Activated CD4-positive, alpha-beta T cell treated with anti-CD3 and anti-CD28 coated beads, Interleukin-2, amount 10 ng/mL, durations not matched to agents 24 days and 14 days (primary cell): ENCODE measurements around the gene DNAJC24. TPM values are rescaled to one million over a fixed set of nuclear protein-coding genes. Genes with fewer than 3 reads are reported as not detected.

Experiments
- DNase-seq: peaks from one replicate; pipeline ENCODE4 v3.0.0; 2022
- H3K27ac Mint-ChIP-seq: one replicate; pipeline ENCODE4 v1.8.0; 2022; ENCODE audit warnings: mild to moderate bottlenecking, mixed read lengths
- H3K27me3 Mint-ChIP-seq: one replicate; pipeline ENCODE4 v1.8.0; 2022; ENCODE audit warnings: mixed read lengths
- H3K36me3 Mint-ChIP-seq: one replicate; pipeline ENCODE4 v1.8.0; 2022; ENCODE audit warnings: low read depth, mild to moderate bottlenecking, mixed read lengths
- H3K4me1 Mint-ChIP-seq: one replicate; pipeline ENCODE4 v1.8.0; 2021; ENCODE audit warnings: mixed read lengths
- H3K4me3 Mint-ChIP-seq: one replicate; pipeline ENCODE4 v1.8.0; 2022; ENCODE audit warnings: mild to moderate bottlenecking, moderate library complexity, mixed read lengths
- H3K9me3 Mint-ChIP-seq: one replicate; pipeline ENCODE4 v1.8.0; 2021; ENCODE audit warnings: mixed read lengths
- intact Hi-C: fragments of 100-400 bp; cut with micrococcal nuclease; formaldehyde crosslinking; loops from one replicate; pipeline ENCODE4 v1.15.1; 2023
- total RNA-seq: library from RNA; stranded (reverse); gene quantifications from 2 replicates; pipeline ENCODE4 v1.2.3, GENCODE V29; 2022

Gene DNAJC24
- total RNA-seq, 1 donor from 2014 or later: 15.8 TPM

- H3K27me3 Mint-ChIP-seq: no peaks in the 10 kb centered on the region
- intact Hi-C loops: no loop called here
- peaks cover 2% of the 10 kb centered on the region for H3K36me3 Mint-ChIP-seq
- H3K9me3 Mint-ChIP-seq: no peaks in the 10 kb centered on the region
- no peak for DNase-seq
- no peak overlapping the region for H3K27ac Mint-ChIP-seq
- no peak overlapping the region for H3K4me3 Mint-ChIP-seq
- no peaks in the 10 kb centered on the region for H3K4me1 Mint-ChIP-seq
Measured at GRCh38 chr11:31422703-31423102, 53.0 kb downstream of the DNAJC24 start.

- no peaks in the 10 kb centered on the region for H3K4me1 Mint-ChIP-seq
- H3K36me3 Mint-ChIP-seq: peaks cover 2% of the 10 kb centered on the region
- intact Hi-C loops: no loop called here
Measured at GRCh38 chr11:31424652-31425051, 55.0 kb downstream of the DNAJC24 start.

GRCh38 chr11:31433851-31434250, 64.2 kb downstream of the DNAJC24 start:
- Mint-ChIP-seq H3K4me3 (no peak overlapping the region), H3K36me3 (peaks cover 9% of the 10 kb centered on the region), H3K9me3 (peaks cover 6% of the 10 kb centered on the region), H3K4me1 (peaks cover 7% of the 10 kb centered on the region), H3K27ac (no peak overlapping the region), H3K27me3 (no peaks in the 10 kb centered on the region)
- intact Hi-C loops: no loop called here
- DNase-seq: no peak

More at GRCh38 chr11:31424652-31425051, 55.0 kb downstream of the DNAJC24 start:
- Mint-ChIP-seq H3K27ac (no peak overlapping the region), H3K27me3 (no peaks in the 10 kb centered on the region), H3K4me3 (no peak overlapping the region), H3K9me3 (no peaks in the 10 kb centered on the region)
- no peak for DNase-seq

GRCh38 chr11:31437742-31438435, 68.2 kb downstream of the DNAJC24 start:
- intact Hi-C loops: no loop called here
- peaks cover 7% of the 10 kb centered on the region for H3K4me1 Mint-ChIP-seq
- no peaks in the 10 kb centered on the region for H3K27me3 Mint-ChIP-seq
- H3K9me3 Mint-ChIP-seq: peaks cover 6% of the 10 kb centered on the region
- H3K4me3 Mint-ChIP-seq: no peak overlapping the region
- DNase-seq: no peak
- H3K27ac Mint-ChIP-seq: no peak overlapping the region
- H3K36me3 Mint-ChIP-seq: no peaks in the 10 kb centered on the region

- Mint-ChIP-seq H3K36me3 (peaks cover 5% of the 10 kb centered on the region), H3K4me1 (peaks cover 7% of the 10 kb centered on the region), H3K27me3 (no peaks in the 10 kb centered on the region), H3K9me3 (peaks cover 6% of the 10 kb centered on the region), H3K27ac (no peak overlapping the region), H3K4me3 (no peak overlapping the region)
- no peak for DNase-seq
- intact Hi-C loops: no loop called here
Measured at GRCh38 chr11:31441296-31441695, 71.6 kb downstream of the DNAJC24 start.

- H3K27me3 Mint-ChIP-seq: no peaks in the 10 kb centered on the region
- H3K9me3 Mint-ChIP-seq: peaks cover 8% of the 10 kb centered on the region
- peaks cover 7% of the 10 kb centered on the region for H3K36me3 Mint-ChIP-seq
- H3K4me3 Mint-ChIP-seq: no peak overlapping the region
- no peak for DNase-seq
- no peak overlapping the region for H3K27ac Mint-ChIP-seq
- peaks cover 7% of the 10 kb centered on the region for H3K4me1 Mint-ChIP-seq
- intact Hi-C loops: no loop called here
Measured at GRCh38 chr11:31442086-31442485, 72.4 kb downstream of the DNAJC24 start.

GRCh38 chr11:31443802-31444201, 74.1 kb downstream of the DNAJC24 start:
- peaks cover 4% of the 10 kb centered on the region for H3K9me3 Mint-ChIP-seq
- intact Hi-C loops: no loop called here
- no peak overlapping the region for H3K27ac Mint-ChIP-seq
- no peaks in the 10 kb centered on the region for H3K27me3 Mint-ChIP-seq
- no peak overlapping the region for H3K4me3 Mint-ChIP-seq
- DNase-seq: no peak
- no peaks in the 10 kb centered on the region for H3K4me1 Mint-ChIP-seq
- H3K36me3 Mint-ChIP-seq: peaks cover 14% of the 10 kb centered on the region

- Mint-ChIP-seq H3K27me3 (no peaks in the 10 kb centered on the region), H3K9me3 (peaks cover 4% of the 10 kb centered on the region), H3K27ac (no peak overlapping the region), H3K4me3 (no peak overlapping the region), H3K4me1 (no peaks in the 10 kb centered on the region), H3K36me3 (peaks cover 14% of the 10 kb centered on the region)
- DNase-seq: no peak
- intact Hi-C loops: no loop called here
Measured at GRCh38 chr11:31445621-31446020, 76.0 kb downstream of the DNAJC24 start.

- Mint-ChIP-seq H3K9me3 (peaks cover 4% of the 10 kb centered on the region), H3K27me3 (no peaks in the 10 kb centered on the region), H3K27ac (no peak overlapping the region), H3K4me3 (no peak overlapping the region), H3K4me1 (no peaks in the 10 kb centered on the region), H3K36me3 (peaks cover 20% of the 10 kb centered on the region)
- intact Hi-C loops: no loop called here
- DNase-seq: no peak
Measured at GRCh38 chr11:31449040-31449439, 79.4 kb downstream of the DNAJC24 start.

- DNase-seq: no peak
- Mint-ChIP-seq H3K27ac (no peak overlapping the region), H3K4me1 (no peaks in the 10 kb centered on the region), H3K27me3 (no peaks in the 10 kb centered on the region), H3K9me3 (peaks cover 4% of the 10 kb centered on the region), H3K4me3 (no peak overlapping the region), H3K36me3 (peaks cover 17% of the 10 kb centered on the region)
- intact Hi-C loops: no loop called here
Measured at GRCh38 chr11:31450841-31451240, 81.2 kb downstream of the DNAJC24 start.

GRCh38 chr11:31455177-31455576, 85.5 kb downstream of the DNAJC24 start:
- no peaks in the 10 kb centered on the region for H3K4me1 Mint-ChIP-seq
- H3K4me3 Mint-ChIP-seq: no peak overlapping the region
- H3K36me3 Mint-ChIP-seq: peaks cover 14% of the 10 kb centered on the region
- intact Hi-C loops: no loop called here
- H3K27ac Mint-ChIP-seq: no peak overlapping the region
- no peaks in the 10 kb centered on the region for H3K27me3 Mint-ChIP-seq
- no peak for DNase-seq
- H3K9me3 Mint-ChIP-seq: no peaks in the 10 kb centered on the region

GRCh38 chr11:31464436-31464835, 94.8 kb downstream of the DNAJC24 start:
- no peak overlapping the region for H3K27ac Mint-ChIP-seq
- no peaks in the 10 kb centered on the region for H3K27me3 Mint-ChIP-seq
- intact Hi-C loops: no loop called here

GRCh38 chr11:31474083-31474482, 104.4 kb downstream of the DNAJC24 start:
- Mint-ChIP-seq H3K27ac (no peak overlapping the region), H3K4me1 (no peaks in the 10 kb centered on the region)

More at GRCh38 chr11:31464436-31464835, 94.8 kb downstream of the DNAJC24 start:
- Mint-ChIP-seq H3K36me3 (peaks cover 16% of the 10 kb centered on the region), H3K9me3 (peaks cover 17% of the 10 kb centered on the region), H3K4me1 (no peaks in the 10 kb centered on the region), H3K4me3 (no peak overlapping the region)
- DNase-seq: no peak

GRCh38 chr11:31477528-31478222, 108.0 kb downstream of the DNAJC24 start:
- Mint-ChIP-seq H3K27ac (no peak overlapping the region), H3K4me1 (no peaks in the 10 kb centered on the region), H3K9me3 (no peaks in the 10 kb centered on the region), H3K4me3 (no peak overlapping the region), H3K27me3 (no peaks in the 10 kb centered on the region), H3K36me3 (peaks cover 1% of the 10 kb centered on the region)
- no peak for DNase-seq
- intact Hi-C loops: no loop called here

More at GRCh38 chr11:31474083-31474482, 104.4 kb downstream of the DNAJC24 start:
- DNase-seq: no peak
- H3K9me3 Mint-ChIP-seq: peaks cover 3% of the 10 kb centered on the region
- intact Hi-C loops: no loop called here
- H3K4me3 Mint-ChIP-seq: no peak overlapping the region
- H3K36me3 Mint-ChIP-seq: peaks cover 6% of the 10 kb centered on the region
- no peaks in the 10 kb centered on the region for H3K27me3 Mint-ChIP-seq
